ENCODE results near the gene NIFK.
"Not testable (repeated sequence)": the region's sequence is repeated elsewhere in the genome, so short reads cannot be mapped to it uniquely, and the experiment has no call there.

NIFK gene

GRCh38 chr2:121716126-121716525, 20.5 kb downstream of the NIFK start:
- CTCF ChIA-PET, result interaction anchor here (0.6 to 4.3 kb wide), 5 partner anchors 185 to 588 kb away, joined by 3 to 17 read pairs (median 6); partner anchors contain the start of gene RNU4ATAC
- no peak overlapping the region for H3K27ac ChIP-seq (ENCODE audit: extremely low read depth, low read depth, low read length)
- POLR2A ChIA-PET, result interaction anchor here (1.4 kb wide), 1 partner anchor 185 kb away, joined by 3 read pairs; the partner anchor contains the start of gene RNU4ATAC
- H3K4me1 ChIP-seq (ENCODE audit: control insufficient read depth, insufficient read depth, low read length), result no peaks in the 10 kb centered on the region
- H3K36me3 ChIP-seq (ENCODE audit: control insufficient read depth in 2 of 2, insufficient read depth in 1 of 2, low read length in 2 of 2), result no peaks in the 10 kb centered on the region
- no peak for TF ChIP-seq ZNF670 (tag by site-specific recombination; IDR thresholded peaks at IDR 0.05; ENCODE audit: low read depth)
- no peak for TF ChIP-seq ZNF302 (tag by site-specific recombination; IDR thresholded peaks at IDR 0.05; ENCODE audit: low read depth)
- no peak for TF ChIP-seq ZBTB20 (tag by site-specific recombination; IDR thresholded peaks at IDR 0.05)
- no peak for TF ChIP-seq ZNF248 (tag by site-specific recombination; IDR thresholded peaks at IDR 0.05)
- no peak for TF ChIP-seq ZNF624 (tag by site-specific recombination; IDR thresholded peaks at IDR 0.05)
- TF ChIP-seq IKZF3 (tag by site-specific recombination; IDR thresholded peaks at IDR 0.05), result no peak
- no peak for TF ChIP-seq ZNF585B (tag by site-specific recombination; IDR thresholded peaks at IDR 0.05)
- no peak for TF ChIP-seq ZNF174 (tag by site-specific recombination; IDR thresholded peaks at IDR 0.05)
- TF ChIP-seq ZFP37 (tag by site-specific recombination; IDR thresholded peaks at IDR 0.05), result no peak
- no peak for TF ChIP-seq ZNF510 (tag by site-specific recombination; IDR thresholded peaks at IDR 0.05; ENCODE audit: insufficient replicate concordance)
- TF ChIP-seq HOXC10 (CRISPR knock-in tag; IDR thresholded peaks at IDR 0.05), result no peak
- TF ChIP-seq ZNF610 (tag by site-specific recombination; IDR thresholded peaks at IDR 0.05; ENCODE audit: borderline replicate concordance), result no peak
- no peak overlapping the region for H3K4me3 ChIP-seq (ENCODE audit: low read depth, low read length)
- no peaks in the 10 kb centered on the region for H3K9me3 ChIP-seq (ENCODE audit: control insufficient read depth, insufficient read depth, low read depth, low read length)

GRCh38 chr2:121711481-121711880, 25.2 kb downstream of the NIFK start:
- H3K4me1 ChIP-seq (ENCODE audit: control insufficient read depth, insufficient read depth, low read length); POLR2A ChIA-PET; H3K36me3 ChIP-seq (ENCODE audit: control insufficient read depth in 2 of 2, insufficient read depth in 1 of 2, low read length in 2 of 2); H3K27ac ChIP-seq (ENCODE audit: extremely low read depth, low read depth, low read length); H3K4me3 ChIP-seq (ENCODE audit: low read depth, low read length); H3K9me3 ChIP-seq (ENCODE audit: control insufficient read depth, insufficient read depth, low read depth, low read length); CTCF ChIA-PET: not testable (repeated sequence)
- TF ChIP-seq REST (tag by site-specific recombination; IDR thresholded peaks at IDR 0.05), result peak; percentile 46; the same call in 1 of the 2 replicates

GRCh38 chr2:121710470-121711170, 26.1 kb downstream of the NIFK start:
- H3K4me1 ChIP-seq (ENCODE audit: control insufficient read depth, insufficient read depth, low read length), result peaks cover 8% of the 10 kb centered on the region
- H3K9me3 ChIP-seq (ENCODE audit: control insufficient read depth, insufficient read depth, low read depth, low read length), result no peaks in the 10 kb centered on the region
- H3K36me3 ChIP-seq (ENCODE audit: control insufficient read depth in 2 of 2, insufficient read depth in 1 of 2, low read length in 2 of 2), result no peaks in the 10 kb centered on the region
- no peak overlapping the region for H3K27ac ChIP-seq (ENCODE audit: extremely low read depth, low read depth, low read length)
- ChIA-PET CTCF (no interaction called here), POLR2A (no interaction called here)
- no peak overlapping the region for H3K4me3 ChIP-seq (ENCODE audit: low read depth, low read length)
- TF ChIP-seq ZFP3 (tag by site-specific recombination; IDR thresholded peaks at IDR 0.05; ENCODE audit: low read depth), result no peak
- TF ChIP-seq INSM2 (tag by site-specific recombination; IDR thresholded peaks at IDR 0.05), result no peak
- TF ChIP-seq ZNF416 (tag by site-specific recombination; IDR thresholded peaks at IDR 0.05), result no peak
- no peak for TF ChIP-seq ZNF133 (tag by site-specific recombination; IDR thresholded peaks at IDR 0.05)
- no peak for TF ChIP-seq ZNF529 (tag by site-specific recombination; IDR thresholded peaks at IDR 0.05; ENCODE audit: insufficient replicate concordance)
- no peak for TF ChIP-seq ZNF148 (tag by site-specific recombination; IDR thresholded peaks at IDR 0.05; ENCODE audit: borderline replicate concordance)
- TF ChIP-seq ZBTB17 (tag by site-specific recombination; IDR thresholded peaks at IDR 0.05), result no peak
- TF ChIP-seq CTCF (tag by site-specific recombination; IDR thresholded peaks at IDR 0.05), result no peak
- TF ChIP-seq YY2 (tag by site-specific recombination; IDR thresholded peaks at IDR 0.05), result no peak

Measured in HEK293 (cell line).